Lower leg skin (tissue), 3 donors: ENCODE results near the gene RNF7.

Experiments
- POLR2A ChIP-seq, 2 donors: fragments of 450-650 bp; IDR thresholded peaks; one replicate each; pipeline ENCODE4 v1.6.1; 2016 to 2017; ENCODE audit warnings: antibody characterized with exemption in 2 of 2, mild to moderate bottlenecking in 1 of 2, moderate library complexity in 1 of 2
- TF ChIP-seq, protein P1 (sequence below), 3 donors: fragments of 450-650 bp; IDR thresholded peaks; one replicate each; pipeline ENCODE4 v1.5.1; 2016; ENCODE audit warnings: antibody characterized with exemption in 3 of 3, mild to moderate bottlenecking in 3 of 3, moderate library complexity in 2 of 3

DNA sequence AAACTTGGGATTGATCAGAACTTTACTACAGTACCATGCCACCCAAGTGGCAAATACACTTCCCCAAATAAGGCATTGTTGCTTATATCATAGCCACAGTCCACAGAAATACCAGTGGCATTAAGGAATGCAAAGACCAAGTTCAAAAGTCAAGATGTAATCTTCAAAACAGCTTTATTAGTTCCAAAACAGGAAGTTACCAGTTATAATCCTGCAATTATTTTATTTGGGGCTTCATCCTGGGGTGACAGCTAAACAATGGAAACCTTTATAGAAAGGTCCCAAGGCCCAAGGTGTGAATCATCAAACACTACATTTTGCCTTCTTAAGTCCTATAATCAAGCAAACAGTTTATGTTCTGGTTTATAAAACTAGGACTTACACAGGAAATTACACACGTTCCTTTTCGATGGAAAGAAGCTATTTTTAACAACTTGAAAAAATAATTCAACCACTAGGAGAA, 30.3 kb upstream of the RNF7 start:
- TF ChIP-seq, protein P1, sequence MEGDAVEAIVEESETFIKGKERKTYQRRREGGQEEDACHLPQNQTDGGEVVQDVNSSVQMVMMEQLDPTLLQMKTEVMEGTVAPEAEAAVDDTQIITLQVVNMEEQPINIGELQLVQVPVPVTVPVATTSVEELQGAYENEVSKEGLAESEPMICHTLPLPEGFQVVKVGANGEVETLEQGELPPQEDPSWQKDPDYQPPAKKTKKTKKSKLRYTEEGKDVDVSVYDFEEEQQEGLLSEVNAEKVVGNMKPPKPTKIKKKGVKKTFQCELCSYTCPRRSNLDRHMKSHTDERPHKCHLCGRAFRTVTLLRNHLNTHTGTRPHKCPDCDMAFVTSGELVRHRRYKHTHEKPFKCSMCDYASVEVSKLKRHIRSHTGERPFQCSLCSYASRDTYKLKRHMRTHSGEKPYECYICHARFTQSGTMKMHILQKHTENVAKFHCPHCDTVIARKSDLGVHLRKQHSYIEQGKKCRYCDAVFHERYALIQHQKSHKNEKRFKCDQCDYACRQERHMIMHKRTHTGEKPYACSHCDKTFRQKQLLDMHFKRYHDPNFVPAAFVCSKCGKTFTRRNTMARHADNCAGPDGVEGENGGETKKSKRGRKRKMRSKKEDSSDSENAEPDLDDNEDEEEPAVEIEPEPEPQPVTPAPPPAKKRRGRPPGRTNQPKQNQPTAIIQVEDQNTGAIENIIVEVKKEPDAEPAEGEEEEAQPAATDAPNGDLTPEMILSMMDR (IDR thresholded peaks at IDR 0.05) = no peak
- no peak for TF ChIP-seq POLR2A (IDR thresholded peaks at IDR 0.05)
